Activated CD8-positive, alpha-beta T cell treated with anti-CD3 and anti-CD28 coated beads for 36 hours (primary cell): ENCODE data around the gene SHH. TPM values are rescaled to one million over a fixed set of nuclear protein-coding genes. Genes with fewer than 3 reads are reported as not detected.

Experiments used
- ATAC-seq: fragments of 200-7000 bp; cut with Tn5 transposase; one replicate; pipeline ENCODE4 v1.10.0; 2021; ENCODE audit warnings: mild to moderate bottlenecking, moderate library complexity
- CTCF ChIA-PET: fragments of 350-600 bp; sonication (Branson Sonifier 250); formaldehyde crosslinking; loops from one replicate; lab custom pipeline; 2021; ENCODE audit warnings: antibody characterized with exemption; lab: Charles Lee
- POLR2A ChIA-PET: fragments of 350-600 bp; sonication (Branson Sonifier 250); formaldehyde crosslinking; loops from one replicate; lab custom pipeline; 2021; ENCODE audit warnings: antibody characterized with exemption; lab: Charles Lee
- DNase-seq: peaks from one replicate; pipeline ENCODE4 v3.0.0-alpha.2; 2020
- H3K27ac Mint-ChIP-seq: one replicate; pipeline ENCODE4 v1.8.0; 2021; ENCODE audit warnings: mild to moderate bottlenecking, mixed read lengths
- H3K27me3 Mint-ChIP-seq: one replicate; pipeline ENCODE4 v1.8.0; 2021; ENCODE audit warnings: mixed read lengths
- H3K36me3 Mint-ChIP-seq: one replicate; pipeline ENCODE4 v1.8.0; 2021; ENCODE audit warnings: low read depth, mixed read lengths
- H3K4me1 Mint-ChIP-seq: one replicate; pipeline ENCODE4 v1.8.0; 2021; ENCODE audit warnings: low read depth, mixed read lengths
- H3K4me3 Mint-ChIP-seq: one replicate; pipeline ENCODE4 v1.8.0; 2021; ENCODE audit warnings: mild to moderate bottlenecking, moderate library complexity, mixed read lengths
- H3K9me3 Mint-ChIP-seq: one replicate; pipeline ENCODE4 v1.8.0; 2021; ENCODE audit warnings: mixed read lengths
- CTCF ChIP-seq: fragments of 200-600 bp; IDR thresholded peaks from one replicate; pipeline ENCODE4 v1.8.0; 2022; ENCODE audit warnings: antibody characterized with exemption, mild to moderate bottlenecking
- intact Hi-C: fragments of 100-400 bp; cut with micrococcal nuclease; formaldehyde crosslinking; loops from one replicate; pipeline ENCODE4 v1.10.0; 2022
- total RNA-seq, 2 experiments: library from RNA; stranded (reverse); gene quantifications; one replicate each; pipeline ENCODE4 v1.2.3, GENCODE V29; 2021

SHH gene
- total RNA-seq, 2 experiments from 2014 or later = not detected

- Mint-ChIP-seq H3K27me3 (peaks cover 5% of the 10 kb centered on the region), H3K4me1 (no peaks in the 10 kb centered on the region), H3K4me3 (no peak overlapping the region), H3K27ac (no peak overlapping the region), H3K9me3 (no peaks in the 10 kb centered on the region), H3K36me3 (no peaks in the 10 kb centered on the region)
- DNase-seq (no peak), ATAC-seq (no peak)
- TF ChIP-seq CTCF = no peak
- POLR2A ChIA-PET = interaction anchor here (0.5 kb wide), 1 partner anchor 246 kb away, joined by 3 read pairs; no protein-coding TSS in a partner anchor
- intact Hi-C loops = no loop called here
- CTCF ChIA-PET = no interaction called here
Observed at GRCh38 chr7:155850766-155851678, 38.8 kb upstream of the SHH start.

GRCh38 chr7:155850001-155850436 lies 37.8 kb upstream of the SHH start:
- Mint-ChIP-seq H3K9me3 (no peaks in the 10 kb centered on the region), H3K27ac (no peak overlapping the region), H3K36me3 (no peaks in the 10 kb centered on the region), H3K4me3 (no peak overlapping the region), H3K4me1 (no peaks in the 10 kb centered on the region), H3K27me3 (peaks cover 4% of the 10 kb centered on the region)
- no peak for DNase-seq
- no peak for ATAC-seq
- intact Hi-C loops = no loop called here
- CTCF ChIA-PET = no interaction called here
- POLR2A ChIA-PET = no interaction called here
- TF ChIP-seq CTCF = no peak

- ChIA-PET CTCF (no interaction called here), POLR2A (interaction anchor here (0.6 kb wide), 1 partner anchor 299 kb away, joined by 3 read pairs; no protein-coding TSS in a partner anchor)
- intact Hi-C loops = no loop called here
- no peaks in the 10 kb centered on the region for H3K4me1 Mint-ChIP-seq
- no peaks in the 10 kb centered on the region for H3K36me3 Mint-ChIP-seq
- no peak for TF ChIP-seq CTCF
- H3K4me3 Mint-ChIP-seq = no peak overlapping the region
- H3K27ac Mint-ChIP-seq = no peak overlapping the region
- no peaks in the 10 kb centered on the region for H3K9me3 Mint-ChIP-seq
- no peak for ATAC-seq
- no peak for DNase-seq
- peaks cover 4% of the 10 kb centered on the region for H3K27me3 Mint-ChIP-seq
Observed at GRCh38 chr7:155848691-155849669, 36.7 kb upstream of the SHH start.

- ChIA-PET CTCF (no interaction called here), POLR2A (no interaction called here)
- Mint-ChIP-seq H3K4me1 (no peaks in the 10 kb centered on the region), H3K36me3 (no peaks in the 10 kb centered on the region), H3K4me3 (no peak overlapping the region), H3K27me3 (peaks cover 4% of the 10 kb centered on the region), H3K27ac (no peak overlapping the region), H3K9me3 (no peaks in the 10 kb centered on the region)
- ATAC-seq (no peak), DNase-seq (no peak)
- no peak for TF ChIP-seq CTCF
- intact Hi-C loops = no loop called here
Observed at GRCh38 chr7:155847821-155848435, 35.7 kb upstream of the SHH start.
